ENCODE data around the gene DYSF. TPM values are rescaled to one million over a fixed set of nuclear protein-coding genes. Genes with fewer than 3 reads are reported as not detected.

DYSF gene
- total RNA-seq, 1 experiment from 2014 or later: 0.89 TPM

DNA sequence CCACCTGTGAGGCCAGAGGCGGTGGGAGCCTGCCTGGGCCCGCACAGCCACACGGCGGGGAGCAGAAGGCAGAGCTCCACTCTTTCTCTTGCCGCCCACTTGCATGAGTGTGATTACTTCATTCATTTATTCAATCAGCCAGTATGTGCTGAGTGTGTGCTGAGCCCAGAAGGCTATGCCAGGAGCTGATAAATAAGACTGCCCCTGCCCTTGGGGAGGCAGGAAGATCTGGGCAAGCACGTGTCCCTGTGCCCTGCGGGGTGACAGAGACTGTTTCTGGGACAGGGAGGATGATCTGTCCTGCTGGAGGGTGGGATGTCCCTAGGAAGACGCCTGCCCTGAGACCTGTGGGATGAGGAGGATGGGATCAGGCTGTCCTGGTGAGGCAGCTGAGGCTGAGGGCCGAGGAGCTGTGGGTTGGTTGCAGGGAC lies 250.8 kb downstream of the DYSF start:
- RAD21 ChIA-PET (ENCODE audit: low non-redundant PET in 1 of 2, low total read pairs in 2 of 2, uncharacterized antibody in 2 of 2, unreplicated experiment in 2 of 2): no interaction called here
- intact Hi-C loops (cut with micrococcal nuclease): no loop called here
- Histone ChIP-seq H3K9me2 (ENCODE audit: insufficient read depth) (no peaks in the 10 kb centered on the region), H3K27me3 (ENCODE audit: insufficient read depth, low read length) (no peaks in the 10 kb centered on the region), H3K4me2 (ENCODE audit: low read length) (no peak overlapping the region), H3K9ac (ENCODE audit: low read length) (no peak overlapping the region), H3K9me3 (ENCODE audit: control insufficient read depth in 1 of 2, insufficient read depth in 1 of 2, low read depth in 1 of 2, low read length in 2 of 2) (no peaks in the 10 kb centered on the region), H2AFZ (ENCODE audit: low read depth, low read length, poor library complexity, severe bottlenecking) (no peak overlapping the region), H3K4me1 (ENCODE audit: control insufficient read depth in 1 of 2, insufficient read depth in 2 of 2, low read length in 2 of 2) (no peaks in the 10 kb centered on the region), H3K36me3 (ENCODE audit: control insufficient read depth in 1 of 2, insufficient read depth in 2 of 2, low read length in 2 of 2) (no peaks in the 10 kb centered on the region), H3K4me3 (replicated peaks in 1 of 2; ENCODE audit: low read depth in 1 of 2, low read length in 2 of 2) (no peak overlapping the region), H4K20me1 (ENCODE audit: insufficient read depth) (no peaks in the 10 kb centered on the region), H3K27ac (ENCODE audit: low read depth, low read length) (no peak overlapping the region), H3K79me2 (ENCODE audit: insufficient read depth, low read length) (no peaks in the 10 kb centered on the region)
- BruUV-seq (replicated peaks): no TSS peak
- ATAC-seq (no peak), DNase-seq (ENCODE audit: low read depth, low spot score) (no peak)
- CTCF ChIA-PET: no interaction called here
- no peak for TF ChIP-seq CBX3 (IDR thresholded peaks at IDR 0.05; ENCODE audit: low read depth)
- TF ChIP-seq JUND (IDR thresholded peaks at IDR 0.05): no peak
- TF ChIP-seq, protein P1, sequence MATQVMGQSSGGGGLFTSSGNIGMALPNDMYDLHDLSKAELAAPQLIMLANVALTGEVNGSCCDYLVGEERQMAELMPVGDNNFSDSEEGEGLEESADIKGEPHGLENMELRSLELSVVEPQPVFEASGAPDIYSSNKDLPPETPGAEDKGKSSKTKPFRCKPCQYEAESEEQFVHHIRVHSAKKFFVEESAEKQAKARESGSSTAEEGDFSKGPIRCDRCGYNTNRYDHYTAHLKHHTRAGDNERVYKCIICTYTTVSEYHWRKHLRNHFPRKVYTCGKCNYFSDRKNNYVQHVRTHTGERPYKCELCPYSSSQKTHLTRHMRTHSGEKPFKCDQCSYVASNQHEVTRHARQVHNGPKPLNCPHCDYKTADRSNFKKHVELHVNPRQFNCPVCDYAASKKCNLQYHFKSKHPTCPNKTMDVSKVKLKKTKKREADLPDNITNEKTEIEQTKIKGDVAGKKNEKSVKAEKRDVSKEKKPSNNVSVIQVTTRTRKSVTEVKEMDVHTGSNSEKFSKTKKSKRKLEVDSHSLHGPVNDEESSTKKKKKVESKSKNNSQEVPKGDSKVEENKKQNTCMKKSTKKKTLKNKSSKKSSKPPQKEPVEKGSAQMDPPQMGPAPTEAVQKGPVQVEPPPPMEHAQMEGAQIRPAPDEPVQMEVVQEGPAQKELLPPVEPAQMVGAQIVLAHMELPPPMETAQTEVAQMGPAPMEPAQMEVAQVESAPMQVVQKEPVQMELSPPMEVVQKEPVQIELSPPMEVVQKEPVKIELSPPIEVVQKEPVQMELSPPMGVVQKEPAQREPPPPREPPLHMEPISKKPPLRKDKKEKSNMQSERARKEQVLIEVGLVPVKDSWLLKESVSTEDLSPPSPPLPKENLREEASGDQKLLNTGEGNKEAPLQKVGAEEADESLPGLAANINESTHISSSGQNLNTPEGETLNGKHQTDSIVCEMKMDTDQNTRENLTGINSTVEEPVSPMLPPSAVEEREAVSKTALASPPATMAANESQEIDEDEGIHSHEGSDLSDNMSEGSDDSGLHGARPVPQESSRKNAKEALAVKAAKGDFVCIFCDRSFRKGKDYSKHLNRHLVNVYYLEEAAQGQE (IDR thresholded peaks at IDR 0.05; ENCODE audit: low read depth): no peak
- TF ChIP-seq ELF1 (IDR thresholded peaks at IDR 0.05; ENCODE audit: borderline replicate concordance, low read depth): no peak
- TF ChIP-seq SRF (IDR thresholded peaks at IDR 0.05; ENCODE audit: low read depth): no peak
- no peak for TF ChIP-seq EZH2phosphoT487 (IDR thresholded peaks at IDR 0.05; ENCODE audit: borderline replicate concordance)
- no peak for TF ChIP-seq FOSL1 (IDR thresholded peaks at IDR 0.05; ENCODE audit: low read depth)
- no peak for TF ChIP-seq YY1 (IDR thresholded peaks at IDR 0.05; ENCODE audit: extremely low read depth, insufficient replicate concordance, low read depth, low read length)
- TF ChIP-seq CEBPB (IDR thresholded peaks at IDR 0.05; ENCODE audit: low read depth): no peak
- no peak for TF ChIP-seq RAD21 (IDR thresholded peaks at IDR 0.05; ENCODE audit: low read depth)
- TF ChIP-seq, protein P2, sequence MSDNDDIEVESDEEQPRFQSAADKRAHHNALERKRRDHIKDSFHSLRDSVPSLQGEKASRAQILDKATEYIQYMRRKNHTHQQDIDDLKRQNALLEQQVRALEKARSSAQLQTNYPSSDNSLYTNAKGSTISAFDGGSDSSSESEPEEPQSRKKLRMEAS (IDR thresholded peaks at IDR 0.05): no peak
- TF ChIP-seq SIN3A (IDR thresholded peaks at IDR 0.05; ENCODE audit: low read depth): no peak
- no peak for TF ChIP-seq ZNF274 (IDR thresholded peaks at IDR 0.05; ENCODE audit: low read depth, low read length)
- TF ChIP-seq TCF7L2 (IDR thresholded peaks at IDR 0.05; ENCODE audit: borderline replicate concordance, extremely low read depth, insufficient read depth, insufficient read length): no peak
- TF ChIP-seq ZFX (IDR thresholded peaks at IDR 0.05): no peak
- no peak for TF ChIP-seq POLR2AphosphoS5 (IDR thresholded peaks at IDR 0.05; ENCODE audit: low read depth, low read length)
- POLR2A ChIA-PET: no interaction called here
